Ramos (cell line): ENCODE results near the gene HOATZ.

Source experiments
- in situ Hi-C: fragments of 300-500 bp; cut with MboI; formaldehyde crosslinking; loops from one replicate; pipeline ENCODE4 v1.14.3; 2022; ENCODE audit warnings: low sequenced_read_pairs; ENCODE audit not compliant: unreplicated experiment

The HOATZ gene

GRCh38 chr11:111542606-111543275, 28.2 kb downstream of the HOATZ start:
- in situ Hi-C loops = no loop called here

DNA sequence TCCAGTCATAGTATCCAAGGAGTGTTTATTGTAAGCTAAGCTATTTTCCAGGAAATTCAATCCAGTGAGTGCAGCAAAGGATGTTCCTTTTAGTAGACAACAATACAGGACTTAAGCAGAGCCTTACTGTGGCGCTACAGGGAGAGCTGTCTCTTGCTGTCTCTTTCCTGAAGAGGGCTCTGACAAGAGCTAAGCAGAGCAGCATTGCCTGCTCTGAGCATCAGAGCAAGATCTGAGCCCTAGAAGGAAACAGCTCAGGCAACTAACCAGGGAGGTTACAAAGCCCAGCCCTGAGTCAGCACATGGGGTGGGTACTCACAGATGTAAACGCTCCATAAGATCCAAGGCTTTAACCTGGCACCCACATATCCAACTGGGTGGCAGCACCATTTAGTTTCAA, 33.9 kb downstream of the HOATZ start:
- in situ Hi-C loops = no loop called here

- in situ Hi-C loops = no loop called here
Observed at GRCh38 chr11:111549196-111549868, 34.8 kb downstream of the HOATZ start.

GRCh38 chr11:111549869-111550203, 35.3 kb downstream of the HOATZ start:
- in situ Hi-C loops = no loop called here

- in situ Hi-C loops = no loop called here
Observed at GRCh38 chr11:111550258-111550657, 35.7 kb downstream of the HOATZ start.

DNA sequence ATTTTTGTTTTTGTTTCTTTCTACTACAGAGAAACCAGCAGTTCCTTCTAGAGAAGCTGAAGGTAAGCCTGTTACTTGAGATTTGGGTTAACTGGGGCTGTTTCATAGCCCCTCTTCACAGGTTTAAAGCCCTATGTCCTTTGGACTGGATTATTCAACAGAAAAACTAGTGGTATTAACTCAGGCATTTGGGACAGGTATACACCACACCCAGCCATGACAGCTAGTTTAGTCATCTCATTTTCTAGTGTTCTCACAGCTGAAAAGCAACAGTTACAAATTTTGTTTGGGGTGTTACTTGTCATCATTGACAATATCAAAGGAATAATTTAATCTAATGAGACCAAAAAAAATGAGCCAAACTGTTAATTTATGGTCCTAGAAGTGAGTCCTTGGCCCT, 40.0 kb downstream of the HOATZ start:
- in situ Hi-C loops = no loop called here

DNA sequence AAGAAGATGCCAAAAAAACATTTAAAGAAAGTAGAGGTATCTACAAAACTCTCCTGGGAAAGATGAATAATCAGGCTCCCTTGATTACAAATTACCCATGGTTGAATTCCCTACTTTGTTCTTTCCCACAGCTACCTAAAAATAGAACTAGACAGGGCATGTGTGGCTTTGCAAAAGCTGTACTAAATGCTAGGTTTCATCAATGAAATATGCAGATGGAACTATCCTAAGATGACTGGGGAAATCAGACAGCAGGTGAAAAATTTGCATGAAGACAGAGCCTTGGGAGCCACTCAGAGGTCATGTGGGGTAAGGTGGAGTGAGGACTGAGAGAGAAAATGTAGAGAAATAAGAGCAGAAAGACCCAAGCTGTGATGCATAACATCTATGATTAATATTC, 40.7 kb downstream of the HOATZ start:
- in situ Hi-C loops = no loop called here

GRCh38 chr11:111557425-111558111, 43.0 kb downstream of the HOATZ start:
- in situ Hi-C loops = no loop called here

DNA sequence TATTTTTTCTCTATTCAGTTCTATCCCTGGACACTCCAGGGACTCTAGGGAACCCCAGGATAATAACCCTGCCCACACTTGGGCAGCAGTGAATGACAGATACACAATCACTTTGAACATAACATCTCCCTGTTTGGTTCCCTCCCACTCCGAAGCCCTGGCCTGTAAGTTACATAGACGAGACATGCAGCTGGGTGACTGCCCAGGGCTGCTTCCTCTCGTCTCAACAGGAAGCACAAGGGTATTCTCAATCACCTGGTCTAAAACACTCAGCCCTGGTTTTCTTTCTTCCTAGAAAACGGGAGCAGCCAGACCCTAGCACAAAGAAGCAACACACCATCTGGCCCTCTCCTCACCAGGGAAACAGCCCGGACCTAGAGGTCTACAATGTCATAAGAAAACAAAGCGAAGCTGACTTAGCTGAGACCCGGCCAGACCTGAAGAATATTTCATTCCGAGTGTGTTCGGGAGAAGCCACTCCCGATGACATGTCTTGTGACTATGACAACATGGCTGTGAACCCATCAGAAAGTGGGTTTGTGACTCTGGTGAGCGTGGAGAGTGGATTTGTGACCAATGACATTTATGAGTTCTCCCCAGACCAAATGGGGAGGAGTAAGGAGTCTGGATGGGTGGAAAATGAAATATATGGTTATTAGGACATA, 45.4 kb downstream of the HOATZ start:
- in situ Hi-C loops = no loop called here

DNA sequence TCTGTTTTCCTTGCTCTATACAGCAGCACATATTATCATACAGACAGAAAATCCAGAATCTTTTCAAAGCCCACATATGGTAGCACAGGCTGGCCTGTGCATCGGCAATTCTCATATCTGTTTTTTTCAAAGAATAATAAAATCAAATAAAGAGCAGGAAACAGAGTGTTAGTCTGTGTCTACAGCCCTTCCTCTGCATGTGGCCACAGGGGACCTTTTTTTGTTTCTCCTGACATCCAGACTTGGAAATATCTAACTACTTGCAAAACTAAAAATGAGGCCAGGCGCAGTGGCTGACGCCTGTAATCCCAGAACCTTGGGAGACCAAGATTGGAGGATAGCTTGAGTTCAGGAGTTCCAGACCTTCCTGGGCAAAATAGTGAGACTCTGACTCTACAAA, 46.2 kb downstream of the HOATZ start:
- in situ Hi-C loops = no loop called here

DNA sequence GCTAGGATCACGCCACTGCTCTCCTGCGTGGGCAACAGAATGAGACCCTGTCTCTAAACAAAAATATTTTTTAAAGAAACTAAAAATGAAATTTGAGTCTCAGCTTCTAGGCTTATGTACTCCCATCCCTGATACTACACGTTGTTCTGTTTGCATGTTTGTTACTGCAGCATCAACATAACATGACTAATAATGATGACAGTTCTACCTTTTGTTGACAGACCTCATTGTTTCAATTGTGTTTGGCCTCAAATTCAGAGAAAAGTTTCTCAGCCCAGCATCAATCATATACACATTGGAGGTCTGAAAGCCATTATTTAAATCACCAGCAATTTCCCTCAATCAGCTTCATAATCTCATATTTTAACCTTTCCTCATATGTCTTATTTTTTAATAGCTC, 46.7 kb downstream of the HOATZ start:
- in situ Hi-C loops = no loop called here

GRCh38 chr11:111561791-111562325, 47.3 kb downstream of the HOATZ start:
- in situ Hi-C loops = no loop called here

- in situ Hi-C loops = no loop called here
Observed at GRCh38 chr11:111562692-111563389, 48.3 kb downstream of the HOATZ start.

DNA sequence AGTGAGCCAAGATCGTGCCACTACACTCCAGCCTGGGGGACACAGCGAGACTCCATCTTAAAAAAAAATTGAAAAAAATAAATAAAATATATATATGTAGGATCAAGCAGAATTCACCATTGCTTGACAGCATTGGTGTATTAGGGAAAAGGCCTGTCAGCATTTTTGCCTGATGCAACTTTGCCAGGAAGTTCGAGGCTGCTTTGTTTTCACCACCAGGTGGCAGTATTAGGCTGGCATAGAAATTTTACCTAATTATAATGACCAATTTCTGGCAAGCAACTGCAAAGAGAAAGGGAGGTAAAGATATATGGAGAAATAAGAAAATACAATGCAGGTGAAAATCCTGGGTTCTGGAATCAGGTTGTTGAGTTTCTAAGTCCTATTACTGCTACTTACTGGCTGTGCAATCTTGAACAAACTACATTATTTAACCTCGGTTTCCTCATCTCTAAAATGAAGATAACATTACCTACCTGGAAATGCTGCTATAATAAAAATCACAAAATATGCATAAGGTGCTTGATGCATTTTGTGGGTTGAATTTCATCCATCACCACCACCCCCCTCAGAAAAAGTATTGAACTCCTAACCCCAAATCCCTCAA, 50.6 kb downstream of the HOATZ start:
- in situ Hi-C loops = no loop called here

DNA sequence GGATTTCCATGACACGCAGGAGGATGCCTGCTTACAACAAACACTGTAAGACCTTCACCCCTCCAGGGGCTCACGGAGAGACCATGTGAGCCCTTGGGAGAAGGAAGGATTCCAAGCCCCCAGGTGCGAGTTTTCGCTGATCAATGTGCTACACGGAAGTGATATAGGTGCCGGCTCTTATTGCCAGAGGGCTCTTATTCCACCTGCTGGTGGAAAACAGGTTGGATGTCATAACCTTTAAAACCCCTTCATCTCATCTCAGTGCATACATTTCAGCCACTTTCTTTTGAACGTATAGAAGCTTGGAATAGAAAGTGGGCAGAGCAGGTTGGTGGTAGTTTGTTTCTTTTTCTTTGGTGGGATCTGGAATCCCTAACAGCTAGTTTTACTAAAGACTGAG, 51.7 kb downstream of the HOATZ start:
- in situ Hi-C loops = no loop called here

DNA sequence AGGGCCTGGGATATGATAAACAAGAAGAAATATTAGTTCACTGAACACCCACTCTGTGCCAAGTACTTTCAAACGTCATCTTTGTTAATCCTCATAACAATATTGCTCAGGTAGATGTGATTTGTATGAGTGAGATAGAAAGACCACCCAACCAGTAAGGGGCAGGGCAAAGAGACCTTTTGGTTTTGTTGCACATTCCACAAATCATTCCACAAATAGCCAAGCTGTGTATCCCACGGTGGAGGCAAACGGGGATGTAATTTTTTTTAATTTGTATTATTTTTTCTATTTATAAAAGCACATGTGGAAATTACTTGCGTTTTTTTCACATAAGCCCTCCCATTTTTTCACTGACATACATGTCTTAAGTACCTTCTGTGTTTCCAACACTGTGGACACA, 54.9 kb downstream of the HOATZ start:
- in situ Hi-C loops = no loop called here

DNA sequence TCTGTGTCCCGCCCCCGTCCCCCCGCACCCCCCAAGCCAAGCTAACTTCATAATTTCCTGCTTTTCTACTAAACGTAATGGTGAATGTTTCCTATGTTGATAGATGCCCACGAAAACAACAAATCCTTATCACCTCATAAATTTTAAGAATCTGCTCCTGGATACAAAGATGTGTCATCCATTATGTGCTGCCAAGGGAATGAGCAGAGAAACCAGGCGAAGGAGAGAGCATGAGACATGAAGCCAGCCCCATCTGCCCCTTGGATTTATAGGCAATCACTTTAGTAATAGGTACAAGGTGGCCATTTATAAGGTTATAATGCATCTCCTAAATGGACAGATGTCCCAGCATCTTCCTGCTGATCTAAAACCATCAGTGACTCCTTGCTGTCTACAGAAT, 56.2 kb downstream of the HOATZ start:
- in situ Hi-C loops = no loop called here

DNA sequence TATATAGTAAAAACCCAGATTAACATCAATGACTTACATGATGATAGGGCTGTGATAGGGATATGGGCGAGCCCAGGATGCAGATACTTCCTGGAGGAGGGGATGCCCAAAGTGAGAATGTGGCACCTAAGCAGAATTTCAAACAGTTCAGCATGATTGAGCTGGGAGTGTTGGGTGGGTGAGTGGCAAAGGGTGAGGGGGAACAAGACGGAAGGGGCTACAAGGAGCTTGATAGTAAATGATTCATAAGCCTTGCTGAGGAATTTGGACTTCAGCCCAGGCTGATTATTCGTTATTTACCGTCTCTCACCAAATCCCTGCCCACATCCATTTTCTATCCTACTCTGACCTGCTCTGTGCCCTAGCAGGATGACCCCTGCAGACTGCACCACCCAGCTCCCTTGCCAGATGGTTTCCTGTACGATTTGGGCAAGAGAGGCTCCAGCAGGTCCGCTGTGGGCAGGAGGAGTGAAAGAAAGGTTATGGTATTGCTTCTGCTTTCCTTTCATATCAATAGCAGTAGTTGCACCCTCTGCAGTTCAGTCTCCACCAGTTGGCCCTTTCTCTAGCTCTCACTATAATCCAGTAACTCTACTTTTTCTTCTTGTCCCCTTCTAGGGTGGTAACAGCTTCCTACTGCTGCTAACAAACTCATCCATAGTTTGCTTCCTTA, 57.4 kb downstream of the HOATZ start:
- in situ Hi-C loops = no loop called here

DNA sequence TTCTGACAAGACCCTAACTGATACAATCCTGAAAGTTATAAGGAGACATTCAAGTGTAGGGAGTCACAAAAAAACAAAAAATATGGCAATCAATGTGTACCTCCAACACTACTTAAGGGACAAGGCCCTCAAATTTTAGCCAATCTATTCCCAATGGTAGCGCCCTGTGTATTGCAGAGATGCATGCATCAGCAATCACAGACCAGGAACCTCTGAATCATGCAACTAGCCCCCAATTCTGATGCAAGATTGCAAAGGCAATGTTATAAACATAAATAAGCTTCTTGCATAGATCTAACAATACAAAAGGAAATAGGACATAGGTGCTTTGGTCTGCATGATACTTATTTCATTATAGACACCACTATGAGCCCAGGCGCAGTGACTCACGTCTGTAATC, 58.0 kb downstream of the HOATZ start:
- in situ Hi-C loops = no loop called here
